22Rv1 (cell line): ENCODE results near the gene DDX23.

Source experiments
- ZFX ChIP-seq: fragments of 450-650 bp; IDR thresholded peaks from 2 replicates; pipeline ENCODE4 v1.6.1; 2017; ENCODE audit warnings: antibody characterized with exemption, borderline replicate concordance
- TF ChIP-seq, protein P1 (sequence below): fragments of 450-650 bp; IDR thresholded peaks from 2 replicates; pipeline ENCODE4 v1.5.1; 2017; ENCODE audit warnings: mild to moderate bottlenecking

DNA sequence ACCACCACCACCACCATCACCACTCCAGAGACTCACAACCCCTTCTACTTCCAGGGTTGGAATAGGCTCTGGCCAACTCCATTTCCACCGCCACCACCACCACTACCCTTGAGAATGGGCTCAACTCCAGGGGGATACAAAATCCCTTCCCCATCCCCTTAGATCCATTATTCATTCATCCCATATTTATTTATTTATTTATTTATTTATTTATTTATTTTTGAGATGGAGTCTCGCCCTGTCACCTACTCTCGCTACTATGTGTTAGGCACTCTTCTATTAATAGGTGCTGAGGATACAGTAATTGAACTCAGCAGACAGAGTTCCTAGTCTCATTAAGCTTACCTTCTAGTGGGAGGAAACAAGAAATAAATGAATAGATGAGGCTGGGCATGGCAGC lies 58.3 kb downstream of the DDX23 start:
- TF ChIP-seq, protein P1, sequence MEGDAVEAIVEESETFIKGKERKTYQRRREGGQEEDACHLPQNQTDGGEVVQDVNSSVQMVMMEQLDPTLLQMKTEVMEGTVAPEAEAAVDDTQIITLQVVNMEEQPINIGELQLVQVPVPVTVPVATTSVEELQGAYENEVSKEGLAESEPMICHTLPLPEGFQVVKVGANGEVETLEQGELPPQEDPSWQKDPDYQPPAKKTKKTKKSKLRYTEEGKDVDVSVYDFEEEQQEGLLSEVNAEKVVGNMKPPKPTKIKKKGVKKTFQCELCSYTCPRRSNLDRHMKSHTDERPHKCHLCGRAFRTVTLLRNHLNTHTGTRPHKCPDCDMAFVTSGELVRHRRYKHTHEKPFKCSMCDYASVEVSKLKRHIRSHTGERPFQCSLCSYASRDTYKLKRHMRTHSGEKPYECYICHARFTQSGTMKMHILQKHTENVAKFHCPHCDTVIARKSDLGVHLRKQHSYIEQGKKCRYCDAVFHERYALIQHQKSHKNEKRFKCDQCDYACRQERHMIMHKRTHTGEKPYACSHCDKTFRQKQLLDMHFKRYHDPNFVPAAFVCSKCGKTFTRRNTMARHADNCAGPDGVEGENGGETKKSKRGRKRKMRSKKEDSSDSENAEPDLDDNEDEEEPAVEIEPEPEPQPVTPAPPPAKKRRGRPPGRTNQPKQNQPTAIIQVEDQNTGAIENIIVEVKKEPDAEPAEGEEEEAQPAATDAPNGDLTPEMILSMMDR: no peak
- no peak for TF ChIP-seq ZFX
